ENCODE measurements around the gene MSANTD7. TPM values are rescaled to one million over a fixed set of nuclear protein-coding genes. Genes with fewer than 3 reads are reported as not detected.

The MSANTD7 gene
- total and polyA plus RNA-seq, 10 of the 15 experiments (the other 5 are each of a cell fraction or from before 2014, with no cell fraction given), result 3.5 to 22.8 (median 18.5) TPM

DNA sequence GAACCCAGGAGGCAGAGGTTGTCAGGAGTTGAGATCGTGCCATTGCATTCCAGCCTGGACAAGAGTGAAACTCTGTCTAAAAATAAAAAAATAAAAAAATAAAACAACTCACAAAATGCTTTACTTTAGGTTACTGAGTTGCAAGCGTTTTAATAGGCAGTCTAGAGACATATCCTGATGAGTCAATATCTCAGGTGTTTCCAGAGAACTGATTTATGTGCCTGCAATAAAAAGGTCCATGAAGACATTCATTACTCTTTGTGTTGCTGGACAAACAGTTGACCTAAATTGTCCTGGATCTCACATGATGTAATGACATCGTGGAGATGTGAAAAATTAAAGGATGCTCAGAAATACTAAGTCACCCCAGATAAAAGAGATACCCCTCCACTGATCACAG lies 31.8 kb upstream of the MSANTD7 start:
- no peak overlapping the region for H3K4me2 ChIP-seq (ENCODE audit: control insufficient read depth, insufficient read depth)
- CTCF ChIA-PET, result no interaction called here
- intact Hi-C loops (cut with micrococcal nuclease; ENCODE audit: unreplicated experiment), result no loop called here
- no peaks in the 10 kb centered on the region for H3K27me3 ChIP-seq (replicated peaks in 1 of 2; ENCODE audit: control insufficient read depth in 2 of 2, insufficient read depth in 2 of 2, low read length in 1 of 2)
- H3K79me2 ChIP-seq (ENCODE audit: control insufficient read depth, insufficient read depth, low read length), result no peaks in the 10 kb centered on the region
- H3K4me1 ChIP-seq (ENCODE audit: control insufficient read depth, insufficient read depth, low read length), result no peaks in the 10 kb centered on the region
- H3K27ac ChIP-seq (ENCODE audit: control insufficient read depth, insufficient read depth), result no peak overlapping the region
- ATAC-seq (no peak), FAIRE-seq (no peak), DNase-seq (ENCODE audit: low read depth, low spot score) (no peak)
- in situ Hi-C loops (cut with MboI), result no loop called here
- TF ChIP-seq ZNF24 (IDR thresholded peaks at IDR 0.05) (no peak), POLR2AphosphoS2 (IDR thresholded peaks at IDR 0.05; ENCODE audit: low read depth, low read length) (no peak), NR2C2 (IDR thresholded peaks at IDR 0.05; ENCODE audit: borderline replicate concordance, control insufficient read depth, insufficient read length, low read depth) (no peak), TARDBP (IDR thresholded peaks at IDR 0.05; ENCODE audit: borderline replicate concordance) (no peak), IKZF2 (IDR thresholded peaks at IDR 0.05) (no peak), FOXM1 (IDR thresholded peaks at IDR 0.05; ENCODE audit: low read depth, low read length) (no peak), EZH2 (IDR thresholded peaks at IDR 0.05; ENCODE audit: borderline replicate concordance, control insufficient read depth, low read depth, low read length) (no peak), BCL11A (IDR thresholded peaks at IDR 0.05; ENCODE audit: low read depth, low read length) (no peak), IRF4 (IDR thresholded peaks at IDR 0.05; ENCODE audit: low read depth, low read length) (no peak), CBX5 (IDR thresholded peaks at IDR 0.05; ENCODE audit: low read depth) (no peak), RBBP5 (conservative IDR thresholded peaks at IDR 0.05) (no peak), EGR1 (IDR thresholded peaks at IDR 0.05; ENCODE audit: borderline replicate concordance in 1 of 2, low read depth in 2 of 2, low read length in 2 of 2) (no peak)
- TF ChIP-seq, protein P1, sequence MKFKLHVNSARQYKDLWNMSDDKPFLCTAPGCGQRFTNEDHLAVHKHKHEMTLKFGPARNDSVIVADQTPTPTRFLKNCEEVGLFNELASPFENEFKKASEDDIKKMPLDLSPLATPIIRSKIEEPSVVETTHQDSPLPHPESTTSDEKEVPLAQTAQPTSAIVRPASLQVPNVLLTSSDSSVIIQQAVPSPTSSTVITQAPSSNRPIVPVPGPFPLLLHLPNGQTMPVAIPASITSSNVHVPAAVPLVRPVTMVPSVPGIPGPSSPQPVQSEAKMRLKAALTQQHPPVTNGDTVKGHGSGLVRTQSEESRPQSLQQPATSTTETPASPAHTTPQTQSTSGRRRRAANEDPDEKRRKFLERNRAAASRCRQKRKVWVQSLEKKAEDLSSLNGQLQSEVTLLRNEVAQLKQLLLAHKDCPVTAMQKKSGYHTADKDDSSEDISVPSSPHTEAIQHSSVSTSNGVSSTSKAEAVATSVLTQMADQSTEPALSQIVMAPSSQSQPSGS (IDR thresholded peaks at IDR 0.05; ENCODE audit: low read length), result no peak
- TF ChIP-seq, protein P2, sequence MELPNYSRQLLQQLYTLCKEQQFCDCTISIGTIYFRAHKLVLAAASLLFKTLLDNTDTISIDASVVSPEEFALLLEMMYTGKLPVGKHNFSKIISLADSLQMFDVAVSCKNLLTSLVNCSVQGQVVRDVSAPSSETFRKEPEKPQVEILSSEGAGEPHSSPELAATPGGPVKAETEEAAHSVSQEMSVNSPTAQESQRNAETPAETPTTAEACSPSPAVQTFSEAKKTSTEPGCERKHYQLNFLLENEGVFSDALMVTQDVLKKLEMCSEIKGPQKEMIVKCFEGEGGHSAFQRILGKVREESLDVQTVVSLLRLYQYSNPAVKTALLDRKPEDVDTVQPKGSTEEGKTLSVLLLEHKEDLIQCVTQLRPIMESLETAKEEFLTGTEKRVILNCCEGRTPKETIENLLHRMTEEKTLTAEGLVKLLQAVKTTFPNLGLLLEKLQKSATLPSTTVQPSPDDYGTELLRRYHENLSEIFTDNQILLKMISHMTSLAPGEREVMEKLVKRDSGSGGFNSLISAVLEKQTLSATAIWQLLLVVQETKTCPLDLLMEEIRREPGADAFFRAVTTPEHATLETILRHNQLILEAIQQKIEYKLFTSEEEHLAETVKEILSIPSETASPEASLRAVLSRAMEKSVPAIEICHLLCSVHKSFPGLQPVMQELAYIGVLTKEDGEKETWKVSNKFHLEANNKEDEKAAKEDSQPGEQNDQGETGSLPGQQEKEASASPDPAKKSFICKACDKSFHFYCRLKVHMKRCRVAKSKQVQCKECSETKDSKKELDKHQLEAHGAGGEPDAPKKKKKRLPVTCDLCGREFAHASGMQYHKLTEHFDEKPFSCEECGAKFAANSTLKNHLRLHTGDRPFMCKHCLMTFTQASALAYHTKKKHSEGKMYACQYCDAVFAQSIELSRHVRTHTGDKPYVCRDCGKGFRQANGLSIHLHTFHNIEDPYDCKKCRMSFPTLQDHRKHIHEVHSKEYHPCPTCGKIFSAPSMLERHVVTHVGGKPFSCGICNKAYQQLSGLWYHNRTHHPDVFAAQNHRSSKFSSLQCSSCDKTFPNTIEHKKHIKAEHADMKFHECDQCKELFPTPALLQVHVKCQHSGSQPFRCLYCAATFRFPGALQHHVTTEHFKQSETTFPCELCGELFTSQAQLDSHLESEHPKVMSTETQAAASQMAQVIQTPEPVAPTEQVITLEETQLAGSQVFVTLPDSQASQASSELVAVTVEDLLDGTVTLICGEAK (IDR thresholded peaks at IDR 0.05; ENCODE audit: borderline replicate concordance), result no peak
- TF ChIP-seq, protein P3, sequence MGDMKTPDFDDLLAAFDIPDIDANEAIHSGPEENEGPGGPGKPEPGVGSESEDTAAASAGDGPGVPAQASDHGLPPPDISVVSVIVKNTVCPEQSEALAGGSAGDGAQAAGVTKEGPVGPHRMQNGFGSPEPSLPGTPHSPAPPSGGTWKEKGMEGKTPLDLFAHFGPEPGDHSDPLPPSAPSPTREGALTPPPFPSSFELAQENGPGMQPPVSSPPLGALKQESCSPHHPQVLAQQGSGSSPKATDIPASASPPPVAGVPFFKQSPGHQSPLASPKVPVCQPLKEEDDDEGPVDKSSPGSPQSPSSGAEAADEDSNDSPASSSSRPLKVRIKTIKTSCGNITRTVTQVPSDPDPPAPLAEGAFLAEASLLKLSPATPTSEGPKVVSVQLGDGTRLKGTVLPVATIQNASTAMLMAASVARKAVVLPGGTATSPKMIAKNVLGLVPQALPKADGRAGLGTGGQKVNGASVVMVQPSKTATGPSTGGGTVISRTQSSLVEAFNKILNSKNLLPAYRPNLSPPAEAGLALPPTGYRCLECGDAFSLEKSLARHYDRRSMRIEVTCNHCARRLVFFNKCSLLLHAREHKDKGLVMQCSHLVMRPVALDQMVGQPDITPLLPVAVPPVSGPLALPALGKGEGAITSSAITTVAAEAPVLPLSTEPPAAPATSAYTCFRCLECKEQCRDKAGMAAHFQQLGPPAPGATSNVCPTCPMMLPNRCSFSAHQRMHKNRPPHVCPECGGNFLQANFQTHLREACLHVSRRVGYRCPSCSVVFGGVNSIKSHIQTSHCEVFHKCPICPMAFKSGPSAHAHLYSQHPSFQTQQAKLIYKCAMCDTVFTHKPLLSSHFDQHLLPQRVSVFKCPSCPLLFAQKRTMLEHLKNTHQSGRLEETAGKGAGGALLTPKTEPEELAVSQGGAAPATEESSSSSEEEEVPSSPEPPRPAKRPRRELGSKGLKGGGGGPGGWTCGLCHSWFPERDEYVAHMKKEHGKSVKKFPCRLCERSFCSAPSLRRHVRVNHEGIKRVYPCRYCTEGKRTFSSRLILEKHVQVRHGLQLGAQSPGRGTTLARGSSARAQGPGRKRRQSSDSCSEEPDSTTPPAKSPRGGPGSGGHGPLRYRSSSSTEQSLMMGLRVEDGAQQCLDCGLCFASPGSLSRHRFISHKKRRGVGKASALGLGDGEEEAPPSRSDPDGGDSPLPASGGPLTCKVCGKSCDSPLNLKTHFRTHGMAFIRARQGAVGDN (IDR thresholded peaks at IDR 0.05), result no peak
- SMC1A ChIA-PET (ENCODE audit: uncharacterized antibody, unreplicated experiment), result interaction anchor here (0.8 to 1.2 kb wide), 2 partner anchors 13 to 269 kb away, joined by 3 read pairs; no protein-coding TSS in a partner anchor
- H3K9me3 ChIP-seq (replicated peaks; ENCODE audit: control insufficient read depth, insufficient read depth, low read length), result no peaks in the 10 kb centered on the region
- no peak overlapping the region for H2AFZ ChIP-seq (ENCODE audit: control insufficient read depth, low read depth, low read length)
- RAD21 ChIA-PET (ENCODE audit: unreplicated experiment), result no interaction called here
- 14% methylated on average over 3 of the region's 3 CpGs for WGBS (ENCODE audit: insufficient coverage, insufficient replicate concordance, low lambda C conversion rate, missing lambda C conversion rate)
- H3K36me3 ChIP-seq (ENCODE audit: control insufficient read depth in 2 of 2, insufficient read depth in 2 of 2, low read length in 1 of 2), result no peaks in the 10 kb centered on the region
- no peaks in the 10 kb centered on the region for H4K20me1 ChIP-seq (ENCODE audit: control insufficient read depth, insufficient read depth)
- H3K9ac ChIP-seq (ENCODE audit: control insufficient read depth, insufficient read depth, low read length), result no peak overlapping the region
- BruUV-seq (replicated peaks), result no TSS peak
- no peak overlapping the region for H3K4me3 ChIP-seq
- POLR2A ChIA-PET, result no interaction called here

All from GM12878 (cell line).